GM06990 (cell line): ENCODE measurements around the gene CCNI2.

Source experiments
- DNase-seq: peaks from one replicate; pipeline ENCODE4 v3.0.0-alpha.2; 2011; ENCODE audit not compliant: insufficient read length; ENCODE audit errors: extremely low read depth
- H3K27me3 ChIP-seq: replicated peaks from 2 replicates; pipeline ENCODE4 v1.6.0; 2011; ENCODE audit warnings: low read length; ENCODE audit not compliant: control insufficient read depth, insufficient read depth
- H3K36me3 ChIP-seq: 2 replicates; pipeline ENCODE4 v1.5.1; 2011; ENCODE audit warnings: low read length; ENCODE audit not compliant: control insufficient read depth, insufficient read depth
- H3K4me3 ChIP-seq: replicated peaks from 2 replicates; pipeline ENCODE4 v1.5.1; 2011; ENCODE audit warnings: low read depth, mild to moderate bottlenecking, control low read depth, low read length
- TF ChIP-seq, protein P1 (sequence below): IDR thresholded peaks from 2 replicates; pipeline ENCODE4 v1.5.1; 2011; ENCODE audit warnings: low read length, control low read depth, mild to moderate bottlenecking, inconsistent platforms; ENCODE audit not compliant: insufficient read depth, poor library complexity, severe bottlenecking

Gene CCNI2

DNA sequence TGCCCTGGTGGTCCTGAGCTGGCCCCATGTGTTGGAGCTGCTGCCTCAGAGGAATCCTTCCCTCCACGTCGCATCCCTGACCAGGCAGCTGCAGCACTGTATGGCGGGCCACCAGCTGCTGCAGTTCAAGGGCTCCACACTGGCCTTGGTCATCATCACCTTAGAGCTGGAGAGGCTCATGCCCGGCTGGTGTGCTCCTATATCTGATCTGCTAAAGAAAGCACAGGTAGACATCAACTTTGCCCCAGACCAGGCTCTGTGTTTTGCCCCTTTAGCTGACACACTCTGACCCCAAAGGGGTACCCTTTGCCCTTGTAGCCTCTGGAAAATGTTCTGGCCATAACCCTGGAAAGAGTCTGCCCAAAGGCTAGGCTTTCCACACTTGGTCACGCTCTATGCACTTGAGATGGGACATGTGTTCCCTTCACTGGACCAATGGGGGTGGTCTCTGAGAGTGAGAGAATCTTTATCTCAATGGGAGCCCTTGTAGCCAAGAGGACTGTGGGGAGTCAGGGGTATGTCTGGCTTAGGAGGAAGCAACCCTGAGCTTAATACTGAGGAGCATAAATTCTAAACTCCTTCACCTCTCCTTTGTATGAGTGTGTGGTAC, 4.8 kb downstream of the CCNI2 start:
- H3K36me3 ChIP-seq, result peaks cover 2% of the 10 kb centered on the region; the same call in 1 of the 2 replicates
- H3K27me3 ChIP-seq, result no peaks in the 10 kb centered on the region
- TF ChIP-seq, protein P1, sequence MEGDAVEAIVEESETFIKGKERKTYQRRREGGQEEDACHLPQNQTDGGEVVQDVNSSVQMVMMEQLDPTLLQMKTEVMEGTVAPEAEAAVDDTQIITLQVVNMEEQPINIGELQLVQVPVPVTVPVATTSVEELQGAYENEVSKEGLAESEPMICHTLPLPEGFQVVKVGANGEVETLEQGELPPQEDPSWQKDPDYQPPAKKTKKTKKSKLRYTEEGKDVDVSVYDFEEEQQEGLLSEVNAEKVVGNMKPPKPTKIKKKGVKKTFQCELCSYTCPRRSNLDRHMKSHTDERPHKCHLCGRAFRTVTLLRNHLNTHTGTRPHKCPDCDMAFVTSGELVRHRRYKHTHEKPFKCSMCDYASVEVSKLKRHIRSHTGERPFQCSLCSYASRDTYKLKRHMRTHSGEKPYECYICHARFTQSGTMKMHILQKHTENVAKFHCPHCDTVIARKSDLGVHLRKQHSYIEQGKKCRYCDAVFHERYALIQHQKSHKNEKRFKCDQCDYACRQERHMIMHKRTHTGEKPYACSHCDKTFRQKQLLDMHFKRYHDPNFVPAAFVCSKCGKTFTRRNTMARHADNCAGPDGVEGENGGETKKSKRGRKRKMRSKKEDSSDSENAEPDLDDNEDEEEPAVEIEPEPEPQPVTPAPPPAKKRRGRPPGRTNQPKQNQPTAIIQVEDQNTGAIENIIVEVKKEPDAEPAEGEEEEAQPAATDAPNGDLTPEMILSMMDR, result no peak
- no peak for DNase-seq
- no peak overlapping the region for H3K4me3 ChIP-seq

DNA sequence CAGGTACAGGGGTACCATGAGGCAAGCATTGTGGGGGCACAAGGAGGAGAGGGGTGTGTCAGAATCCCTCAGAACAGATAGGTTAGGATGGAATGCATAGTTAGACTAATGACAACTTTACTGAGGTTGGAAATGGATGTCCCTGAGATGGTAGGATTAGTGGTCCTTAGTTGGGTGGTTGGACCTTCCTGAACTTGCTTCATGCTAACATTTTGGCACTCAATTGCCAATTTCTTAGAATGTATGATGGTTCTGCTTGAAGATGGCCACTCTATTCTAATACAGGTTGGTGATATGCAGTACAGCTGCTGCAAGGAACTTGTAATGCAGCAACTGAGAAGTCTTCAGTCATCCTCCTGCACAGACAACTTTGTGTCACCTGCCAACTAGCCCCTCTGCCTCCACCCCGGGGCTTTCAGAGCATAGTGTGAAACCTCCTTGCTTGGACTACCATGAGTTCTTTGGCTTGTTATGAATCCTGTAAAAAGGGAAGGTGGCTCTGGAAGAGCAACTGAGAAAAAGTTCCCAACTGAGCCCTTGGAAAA, 5.4 kb downstream of the CCNI2 start:
- Histone ChIP-seq H3K27me3 (no peaks in the 10 kb centered on the region), H3K4me3 (no peak overlapping the region), H3K36me3 (peaks cover 2% of the 10 kb centered on the region; the same call in 1 of the 2 replicates)
- DNase-seq, result no peak
- TF ChIP-seq, protein P1, result no peak

DNA sequence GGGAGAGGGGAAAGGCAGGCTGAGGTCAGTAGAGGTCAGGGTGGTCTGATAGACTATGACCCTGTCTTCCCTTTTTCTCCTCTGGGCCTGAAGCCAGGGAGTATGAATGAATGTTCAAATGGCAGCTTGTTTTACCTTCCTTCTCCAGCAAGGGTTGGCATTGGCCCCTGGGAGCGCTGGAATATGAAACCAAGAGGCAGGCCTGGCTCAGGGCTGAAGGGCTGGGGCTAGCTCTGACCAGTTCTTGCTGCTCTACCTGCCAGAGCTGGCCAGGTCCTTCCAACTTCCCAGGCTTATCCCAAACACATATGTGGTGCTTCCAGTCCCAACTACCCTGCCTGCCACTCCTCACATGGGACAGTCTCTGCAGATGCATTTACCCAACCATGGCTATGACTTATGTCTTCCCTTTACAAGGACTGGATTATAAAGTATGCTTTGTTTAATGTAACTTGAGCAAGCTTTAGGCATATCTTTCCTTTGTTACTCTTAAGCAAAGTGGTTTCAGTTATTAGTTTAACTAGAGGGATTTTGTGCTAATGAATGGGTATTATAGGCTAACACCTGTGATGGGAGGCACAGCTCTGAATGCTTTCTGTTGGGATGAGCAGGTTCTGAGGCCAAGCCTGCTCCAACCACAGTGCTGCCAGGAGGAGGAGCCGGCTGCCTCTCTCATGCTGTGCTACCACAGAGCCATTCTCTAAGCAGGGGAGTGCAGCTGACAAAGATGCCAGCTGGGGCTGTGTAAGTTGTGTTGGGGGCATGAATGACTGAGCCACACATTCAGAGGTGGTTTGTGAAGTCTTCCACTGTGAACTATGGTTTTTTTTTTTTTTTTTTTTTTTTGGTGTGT, 6.1 kb downstream of the CCNI2 start:
- Histone ChIP-seq H3K27me3 (no peaks in the 10 kb centered on the region), H3K4me3 (no peak overlapping the region), H3K36me3 (peaks cover 4% of the 10 kb centered on the region; the same call in 1 of the 2 replicates)
- no peak for DNase-seq
- TF ChIP-seq, protein P1, result no peak

DNA sequence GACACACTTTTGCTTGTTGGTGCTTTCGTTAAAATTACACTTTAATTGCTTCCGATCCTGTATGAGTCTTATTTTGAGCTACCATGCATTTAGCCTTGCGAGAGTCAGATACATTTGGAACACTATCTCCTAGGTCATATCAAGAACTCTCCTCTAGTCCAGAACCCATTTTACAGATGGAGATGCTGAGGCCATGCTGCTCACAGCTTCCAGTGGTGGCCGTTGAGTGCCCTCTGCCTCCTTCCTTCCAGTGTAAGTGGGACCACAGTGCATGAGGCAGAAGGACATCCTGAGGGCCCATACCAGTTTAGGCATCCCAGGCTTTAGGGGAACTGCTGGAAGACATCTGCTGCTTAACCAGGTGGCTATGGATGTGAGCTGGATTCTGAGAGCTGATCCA, 6.9 kb downstream of the CCNI2 start:
- DNase-seq, result no peak
- H3K36me3 ChIP-seq, result peaks cover 6% of the 10 kb centered on the region
- no peaks in the 10 kb centered on the region for H3K27me3 ChIP-seq
- TF ChIP-seq, protein P1, result no peak
- H3K4me3 ChIP-seq, result no peak overlapping the region

DNA sequence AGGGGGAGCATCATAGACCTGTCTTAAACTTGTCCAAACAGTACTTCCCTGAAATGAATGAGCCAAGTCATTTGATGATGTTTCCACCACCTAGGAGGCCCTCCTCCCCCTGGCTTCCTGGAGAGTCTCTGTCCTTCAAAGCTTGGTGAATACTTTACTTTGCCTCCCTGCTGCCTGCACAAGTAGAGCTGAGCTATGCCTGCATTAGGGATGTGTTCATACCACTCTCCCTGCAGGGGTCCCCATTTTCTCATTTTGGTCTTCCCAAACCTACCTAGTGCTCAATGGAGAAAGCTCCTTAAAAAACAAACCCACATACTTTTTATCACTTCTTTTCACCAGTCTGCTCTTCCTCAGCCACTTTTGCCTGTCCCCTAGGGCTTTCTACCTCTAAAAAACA, 7.7 kb downstream of the CCNI2 start:
- H3K27me3 ChIP-seq, result no peaks in the 10 kb centered on the region
- TF ChIP-seq, protein P1, result no peak
- no peak for DNase-seq
- H3K4me3 ChIP-seq, result no peak overlapping the region
- H3K36me3 ChIP-seq, result peaks cover 9% of the 10 kb centered on the region
